NCI-H2107 (cell line): ENCODE results near the gene NAT8L.

Experiments used
- DNase-seq: peaks from one replicate; lab custom pipeline; 2025; lab: John Stamatoyannopoulos, UW

Gene NAT8L

DNA sequence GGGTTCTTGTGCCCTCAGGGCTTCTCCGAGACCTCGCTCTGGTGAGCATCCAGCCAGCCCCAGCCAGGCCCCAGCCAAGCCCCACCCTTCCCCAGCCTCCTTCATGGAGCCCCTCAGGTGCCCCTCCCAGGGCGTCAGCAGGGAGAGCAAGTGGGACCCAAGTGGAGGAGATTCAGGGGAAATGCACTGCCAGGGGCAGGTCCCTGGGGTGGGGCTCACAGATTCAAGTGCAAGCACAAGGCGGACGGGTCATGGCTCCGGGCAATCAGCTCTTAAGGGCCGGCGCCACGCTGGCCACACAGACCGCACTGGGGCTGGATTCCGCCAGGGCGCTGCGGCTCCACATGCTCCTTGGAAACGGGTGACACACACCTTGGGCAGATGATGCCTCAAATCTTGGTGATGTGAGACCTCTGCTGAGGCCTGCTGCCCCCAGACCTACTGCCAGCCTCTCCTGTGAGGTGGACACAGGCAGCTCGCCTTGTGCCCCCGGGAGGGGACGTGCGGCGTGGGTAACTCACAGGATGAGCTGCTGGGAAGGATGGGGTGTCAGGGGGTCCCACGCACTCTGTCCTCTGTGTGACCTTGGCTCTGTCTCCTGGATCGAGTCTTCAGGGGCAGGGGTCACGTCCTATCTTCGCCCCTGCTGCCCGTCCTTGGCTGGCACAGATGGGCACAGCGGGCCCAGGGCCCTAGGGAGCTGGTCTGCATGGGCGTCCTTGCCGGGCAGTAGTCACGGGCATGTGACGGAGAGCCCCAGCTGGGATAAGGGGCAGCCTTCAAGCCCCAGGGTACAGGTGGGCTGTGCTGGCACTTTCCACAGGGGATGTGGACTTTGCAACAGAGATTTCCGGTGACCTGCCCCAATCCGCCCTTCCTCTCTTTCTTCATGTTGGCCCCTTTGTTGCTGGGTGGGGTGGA lies 17.1 kb downstream of the NAT8L start:
- DNase-seq = no peak

DNA sequence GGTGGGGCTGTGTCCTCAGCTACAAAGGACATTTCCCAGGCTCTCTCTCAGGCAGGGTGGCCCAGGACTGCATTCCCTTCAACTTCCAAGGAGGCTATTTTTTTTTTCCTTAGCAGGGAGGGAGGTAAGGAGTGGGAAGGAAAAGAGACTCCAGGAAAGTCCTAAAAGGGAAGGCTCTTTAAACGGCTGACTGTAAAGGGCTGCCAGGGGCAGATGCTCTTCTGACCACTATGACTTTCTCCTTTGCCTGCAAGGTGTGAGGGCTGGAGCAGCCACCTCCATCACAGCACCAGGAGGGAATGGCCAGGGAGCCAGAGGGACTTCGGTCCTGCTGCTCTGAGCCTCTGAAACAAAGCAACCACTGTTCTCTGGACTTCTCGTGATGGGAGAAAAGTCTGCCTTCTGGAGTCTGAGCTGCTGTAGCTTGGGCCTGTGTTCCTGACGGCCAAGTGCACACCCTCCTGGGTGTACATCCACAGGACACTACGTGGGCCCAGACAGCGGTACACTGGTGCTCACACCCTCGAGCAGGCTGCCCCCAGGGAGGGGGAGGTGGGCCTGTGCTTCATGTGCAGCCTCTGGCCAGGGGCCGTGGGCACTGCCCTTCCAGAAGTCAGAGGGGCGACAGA lies 17.9 kb downstream of the NAT8L start:
- no peak for DNase-seq

- no peak for DNase-seq
Measured at GRCh38 chr4:2077537-2078460, 18.7 kb downstream of the NAT8L start.

GRCh38 chr4:2078584-2078983 lies 19.5 kb downstream of the NAT8L start:
- DNase-seq = no peak

DNA sequence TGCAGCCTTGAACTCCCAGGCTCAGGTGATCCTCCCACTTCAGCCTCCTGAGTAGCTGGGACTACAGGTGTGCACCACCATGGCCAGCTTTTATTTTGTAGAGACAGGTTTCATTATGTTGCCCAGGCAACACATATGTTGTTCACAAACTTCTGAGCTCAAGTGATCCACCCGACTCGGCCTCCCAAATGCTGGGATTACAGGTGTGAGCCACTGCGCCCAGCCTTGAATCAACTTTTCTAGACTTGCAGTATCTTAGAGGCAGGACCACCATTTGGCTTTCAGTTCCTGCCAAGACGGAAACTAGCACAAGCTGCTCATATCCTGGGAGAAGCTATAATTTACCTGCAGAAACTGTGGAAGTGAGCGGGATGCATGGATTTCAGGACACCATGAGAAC lies 19.9 kb downstream of the NAT8L start:
- DNase-seq = no peak

GRCh38 chr4:2079926-2080325 lies 20.8 kb downstream of the NAT8L start:
- no peak for DNase-seq

DNA sequence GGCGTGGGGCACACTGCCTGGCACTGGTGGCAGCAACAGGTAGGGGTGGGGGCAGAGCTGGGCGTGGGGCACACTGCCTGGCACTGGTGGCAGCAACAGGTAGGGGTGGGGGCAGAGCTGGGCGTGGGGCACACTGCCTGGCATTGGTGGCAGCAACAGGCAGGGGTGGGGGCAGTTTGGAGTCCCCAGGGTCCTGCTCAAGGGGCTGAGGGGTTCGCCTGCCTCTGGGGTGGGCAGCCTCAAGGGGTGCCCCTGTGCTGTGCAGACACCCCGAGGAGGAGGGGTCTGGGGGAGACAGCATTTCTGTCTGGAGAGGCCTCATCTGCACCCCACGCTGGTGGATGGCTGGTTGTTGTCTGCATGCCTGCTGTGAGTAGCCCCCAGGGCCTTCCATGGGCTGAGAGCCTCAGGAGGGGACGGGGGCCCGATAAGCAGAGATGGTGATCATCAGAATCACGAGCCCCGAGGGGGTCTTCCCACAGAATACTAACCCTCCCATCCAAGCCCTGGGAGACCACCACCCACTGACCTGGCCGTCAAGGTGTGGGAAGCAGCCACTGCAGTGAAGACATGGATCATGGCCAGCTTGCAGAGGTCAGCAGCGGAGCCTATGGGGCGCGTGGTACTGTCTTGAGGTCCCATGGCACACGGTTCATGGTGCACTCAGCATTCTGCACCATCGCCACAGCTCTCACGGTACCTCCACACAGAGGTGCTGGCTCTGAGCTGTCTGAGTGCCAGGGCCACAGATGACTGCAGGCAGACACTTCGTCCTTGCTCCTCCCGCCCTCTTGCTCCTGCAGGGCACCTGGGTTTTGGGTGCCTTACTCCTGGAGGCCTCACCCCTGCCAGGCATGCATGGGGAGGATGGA lies 21.5 kb downstream of the NAT8L start:
- no peak for DNase-seq

DNA sequence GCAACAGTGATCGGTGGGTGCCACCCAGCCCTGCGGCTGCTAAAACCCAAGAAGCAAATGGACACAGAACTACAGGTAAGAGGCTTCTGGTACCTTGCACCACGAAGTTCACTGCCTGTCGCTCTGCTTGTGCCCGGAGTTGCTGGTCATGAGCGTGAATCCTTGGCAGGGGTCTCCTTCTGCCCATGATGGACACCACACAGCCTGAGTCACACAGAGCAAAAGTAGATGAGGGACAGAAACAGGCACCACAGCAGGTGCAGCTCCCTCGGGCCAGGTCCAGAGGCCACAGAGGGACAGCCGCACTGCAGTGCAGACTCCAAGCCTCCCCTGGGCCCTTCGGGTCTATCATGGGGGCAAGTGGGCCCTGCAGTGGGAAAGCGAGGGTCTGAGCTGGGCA lies 22.4 kb downstream of the NAT8L start:
- DNase-seq = no peak

DNA sequence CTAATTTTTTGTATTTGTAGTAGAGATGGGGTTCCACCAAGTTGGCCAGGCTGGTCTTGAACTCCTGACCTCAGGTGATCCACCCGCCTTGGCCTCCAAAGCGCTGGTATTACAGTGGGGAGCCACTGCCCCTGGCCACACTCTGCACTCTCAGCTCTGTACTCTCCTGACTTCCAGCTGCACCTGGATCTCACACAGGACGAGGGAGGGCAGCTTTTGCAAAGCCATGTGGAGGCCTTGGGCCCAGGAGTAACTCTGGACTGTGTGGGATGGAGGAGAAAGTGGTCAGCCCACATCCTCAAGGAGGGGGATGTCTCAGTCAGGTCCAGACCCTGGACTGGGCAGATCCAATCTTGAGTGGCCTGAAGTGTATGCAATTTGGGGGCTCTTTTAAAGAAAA lies 23.0 kb downstream of the NAT8L start:
- DNase-seq = no peak

GRCh38 chr4:2082627-2083026 lies 23.5 kb downstream of the NAT8L start:
- DNase-seq = no peak

DNA sequence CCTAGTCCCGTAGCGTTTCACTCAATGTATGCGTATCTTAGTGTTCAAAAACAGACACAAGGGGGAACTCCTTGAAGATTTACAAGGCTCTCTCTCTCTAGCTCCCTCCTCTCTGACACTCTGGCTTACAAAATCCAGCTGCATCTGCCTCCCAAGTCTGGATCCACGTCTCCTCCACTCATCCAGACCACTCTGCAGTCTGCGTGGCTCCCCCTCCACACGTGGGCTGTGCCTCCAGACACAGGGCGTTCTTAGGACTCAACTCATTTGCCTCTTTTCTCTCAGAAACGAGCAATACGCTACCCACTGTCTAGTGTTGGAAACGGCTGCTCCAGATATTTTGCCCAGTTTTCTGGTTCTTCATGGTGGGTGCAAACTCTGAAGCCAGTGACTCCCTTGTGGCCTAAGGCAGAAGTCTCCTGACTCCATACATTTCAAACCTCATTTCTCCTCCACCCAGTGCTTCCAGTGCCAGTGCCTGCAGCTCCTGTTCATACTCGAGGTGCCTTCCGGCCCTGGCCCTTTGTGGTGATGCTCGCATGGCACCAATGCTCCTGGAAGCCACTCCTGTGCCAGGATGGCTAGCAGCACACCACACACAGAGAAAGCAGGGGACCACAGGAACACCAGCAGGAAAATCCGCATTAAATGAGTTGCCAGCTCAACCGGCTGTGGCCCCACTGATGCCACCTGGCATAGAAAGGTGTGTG lies 24.1 kb downstream of the NAT8L start:
- no peak for DNase-seq

- DNase-seq = no peak
Measured at GRCh38 chr4:2083826-2084160, 24.7 kb downstream of the NAT8L start.

- no peak for DNase-seq
Measured at GRCh38 chr4:2084316-2084715, 25.2 kb downstream of the NAT8L start.

DNA sequence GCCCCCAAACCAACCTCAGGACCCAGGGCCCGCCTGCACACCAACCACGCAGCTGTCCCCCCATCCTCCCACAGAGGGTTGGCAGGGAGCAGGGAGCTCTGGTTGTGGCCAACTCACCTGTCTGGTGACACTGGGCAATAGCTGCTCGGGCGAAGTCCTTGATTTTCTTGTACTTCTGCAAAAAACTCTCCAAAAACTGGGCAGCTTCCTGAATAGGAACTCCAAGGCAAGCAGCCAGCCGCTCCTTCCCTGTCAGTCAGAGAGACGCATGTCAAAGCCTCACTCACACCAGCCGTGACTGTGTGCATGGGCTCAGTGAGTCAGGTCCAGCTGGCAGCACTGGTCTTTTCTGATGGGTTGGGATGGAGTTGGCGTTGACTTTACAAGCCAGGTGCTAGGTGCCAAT lies 26.4 kb downstream of the NAT8L start:
- no peak for DNase-seq

GRCh38 chr4:2087170-2087569 lies 28.0 kb downstream of the NAT8L start:
- no peak for DNase-seq

- DNase-seq = no peak
Measured at GRCh38 chr4:2089222-2089621, 30.1 kb downstream of the NAT8L start.

DNA sequence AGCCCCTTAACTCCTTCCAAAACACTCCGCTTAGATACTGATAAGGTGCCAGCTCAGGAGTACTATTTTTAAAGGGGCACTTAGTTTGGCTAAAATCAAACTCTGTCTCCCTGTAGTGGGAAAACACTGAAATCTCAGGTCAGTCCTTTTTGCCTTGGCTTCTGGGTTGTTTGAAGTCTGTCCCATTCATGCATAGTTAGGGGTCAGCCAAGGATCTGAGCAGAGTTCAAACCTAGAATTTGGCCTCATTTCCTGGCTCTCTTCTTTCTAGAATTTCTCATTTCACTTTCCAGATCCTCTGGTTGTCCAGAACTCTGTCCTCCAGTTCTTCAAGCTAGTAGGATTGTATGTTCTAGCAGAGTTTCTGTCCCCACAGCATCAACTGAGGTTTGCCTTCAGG lies 31.5 kb downstream of the NAT8L start:
- DNase-seq = no peak

GRCh38 chr4:2091990-2092668 lies 33.0 kb downstream of the NAT8L start:
- no peak for DNase-seq

- DNase-seq = no peak
Measured at GRCh38 chr4:2092669-2093053, 33.5 kb downstream of the NAT8L start.

DNA sequence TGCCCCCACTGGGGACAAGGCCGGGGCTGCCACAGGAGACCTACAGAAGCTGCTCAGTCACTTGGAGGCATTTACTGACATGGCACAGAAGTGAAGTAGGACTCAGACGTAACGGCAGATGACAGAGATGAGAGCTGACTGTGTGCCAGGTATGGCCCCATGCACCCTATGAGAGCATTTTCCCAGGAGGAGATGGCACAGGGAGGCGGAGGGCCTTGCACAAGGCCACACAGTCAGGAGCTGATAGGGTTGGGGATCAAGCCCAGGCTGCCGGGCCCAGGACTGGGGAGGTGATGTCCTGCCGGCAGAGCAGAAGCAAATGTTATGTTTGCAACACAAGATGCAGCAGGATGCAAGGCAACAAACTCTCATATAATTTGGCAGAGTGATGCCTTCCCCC lies 34.1 kb downstream of the NAT8L start:
- no peak for DNase-seq
